ENCODE results near the gene DAND5. TPM values are rescaled to one million over a fixed set of nuclear protein-coding genes. Genes with fewer than 3 reads are reported as not detected.
A peak's percentile ranks its signal among the peaks of the same experiment; 100 is the strongest.
"Not testable (repeated sequence)": the region's sequence is repeated elsewhere in the genome, so short reads cannot be mapped to it uniquely, and the experiment has no call there.

DAND5 gene
- total RNA-seq, 1 donor from 2014 or later: not detected

DNA sequence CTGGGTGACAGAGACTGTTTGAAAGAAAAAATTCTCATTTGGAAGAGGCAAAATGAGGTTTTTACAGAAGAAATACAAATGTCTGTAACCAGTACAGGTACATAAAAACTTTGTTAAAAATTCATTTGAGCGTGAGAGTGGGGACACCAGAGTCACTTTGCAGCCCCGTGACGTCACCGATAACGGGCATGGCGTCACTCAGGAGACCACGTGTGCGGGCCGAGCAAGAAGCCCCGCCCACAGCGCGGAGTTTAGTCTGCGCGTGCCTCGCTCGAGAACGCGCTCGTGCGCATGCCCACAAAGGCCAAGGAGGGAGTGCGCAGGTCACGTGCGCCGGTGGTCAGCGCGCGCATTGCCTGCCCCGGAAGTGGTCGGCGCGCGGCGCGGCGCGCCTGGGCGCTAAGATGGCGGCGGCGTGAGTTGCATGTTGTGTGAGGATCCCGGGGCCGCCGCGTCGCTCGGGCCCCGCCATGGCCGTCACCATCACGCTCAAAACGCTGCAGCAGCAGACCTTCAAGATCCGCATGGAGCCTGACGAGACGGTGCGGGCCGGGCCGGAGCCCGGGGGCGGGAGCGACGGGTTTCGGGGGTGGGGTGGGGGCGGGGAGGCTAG is 23.8 kb upstream of the DAND5 start, which contains the start of gene RAD23A:
Gene RAD23A, plus strand, starts transcription at position 384 of the 613 bp plus-strand sequence. Its CDS starts 87 bp downstream, at position 471.
- DNase-seq (ENCODE audit: low spot score): peak; percentile 97

DNA sequence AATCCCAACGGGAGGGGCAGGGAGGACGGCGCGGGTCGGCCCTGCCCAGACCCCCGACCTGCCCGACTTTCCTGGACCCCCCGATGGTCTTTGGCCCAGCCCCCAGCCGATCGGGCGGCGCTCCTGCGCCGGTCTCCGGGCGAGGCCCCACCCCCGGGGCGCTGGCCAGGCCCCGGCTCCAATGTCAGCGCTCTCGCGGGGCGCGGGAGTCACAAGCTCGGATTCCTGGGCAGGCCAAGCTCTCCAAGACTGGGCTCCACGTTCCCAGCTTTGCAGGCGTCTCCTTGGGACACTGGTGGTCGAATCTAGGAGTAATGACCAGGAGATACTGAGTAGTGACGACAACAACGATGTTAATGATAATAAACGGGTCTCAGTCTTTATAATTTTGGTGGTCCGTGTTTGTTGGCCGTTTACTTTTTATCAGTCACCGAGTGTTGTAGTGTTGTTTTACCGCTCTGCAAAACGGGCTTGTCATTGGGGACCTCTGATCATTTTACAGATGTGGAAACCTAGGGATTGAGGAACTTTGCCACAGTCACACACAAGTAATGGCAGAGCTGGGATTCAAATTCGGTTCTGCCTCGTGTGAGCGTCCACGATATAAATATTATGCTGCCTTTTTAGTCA is 23.2 kb upstream of the DAND5 start:
- peak; percentile 78 for DNase-seq (ENCODE audit: low spot score)

DNA sequence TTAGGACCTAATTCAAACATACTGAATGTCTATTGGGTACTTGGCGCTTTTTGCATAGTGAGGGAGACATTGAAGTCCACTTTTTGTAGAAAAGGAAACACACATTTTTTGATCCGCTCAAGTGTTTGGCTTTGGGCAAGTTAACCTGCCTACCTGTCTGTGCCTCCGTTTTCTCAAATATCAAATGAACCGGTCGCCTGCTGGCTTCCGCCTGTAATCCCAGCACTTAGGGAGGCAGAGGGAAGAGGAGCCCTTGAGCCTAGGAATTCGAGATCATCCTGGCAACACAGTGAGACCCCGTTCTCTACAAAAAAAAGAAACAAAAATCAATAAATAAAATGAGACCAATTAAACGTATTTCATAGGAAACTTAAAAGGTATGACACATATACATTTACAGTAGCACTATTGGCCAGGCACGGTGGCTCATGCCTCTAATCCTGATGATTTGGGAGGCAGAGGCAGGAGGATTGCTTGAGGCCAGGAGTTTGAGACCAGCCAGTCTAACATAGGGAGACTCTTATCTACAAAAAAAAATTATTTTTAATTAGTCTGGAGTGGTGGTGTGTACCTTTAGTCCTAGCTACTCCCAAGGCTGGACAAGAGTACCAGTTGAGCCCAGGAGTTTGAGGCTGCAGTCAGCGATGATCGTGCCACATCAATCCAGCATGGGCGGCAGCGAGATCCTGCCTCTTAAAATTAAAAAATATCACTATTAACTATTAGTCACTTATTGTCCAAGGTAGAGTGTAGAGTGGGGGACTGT is 22.5 kb upstream of the DAND5 start:
- DNase-seq (ENCODE audit: low spot score): no peak

- DNase-seq (ENCODE audit: low spot score): no peak
Measured at GRCh38 chr19:12947702-12948611, 21.4 kb upstream of the DAND5 start.

GRCh38 chr19:12948612-12949362 is 20.6 kb upstream of the DAND5 start:
- DNase-seq (ENCODE audit: low spot score): no peak

- DNase-seq (ENCODE audit: low spot score): no peak
Measured at GRCh38 chr19:12949363-12950283, 19.8 kb upstream of the DAND5 start.

- not testable (repeated sequence) for DNase-seq (ENCODE audit: low spot score)
Measured at GRCh38 chr19:12952050-12952449, 17.3 kb upstream of the DAND5 start.

- DNase-seq (ENCODE audit: low spot score): no peak
Measured at GRCh38 chr19:12952488-12953137, 16.8 kb upstream of the DAND5 start.

DNA sequence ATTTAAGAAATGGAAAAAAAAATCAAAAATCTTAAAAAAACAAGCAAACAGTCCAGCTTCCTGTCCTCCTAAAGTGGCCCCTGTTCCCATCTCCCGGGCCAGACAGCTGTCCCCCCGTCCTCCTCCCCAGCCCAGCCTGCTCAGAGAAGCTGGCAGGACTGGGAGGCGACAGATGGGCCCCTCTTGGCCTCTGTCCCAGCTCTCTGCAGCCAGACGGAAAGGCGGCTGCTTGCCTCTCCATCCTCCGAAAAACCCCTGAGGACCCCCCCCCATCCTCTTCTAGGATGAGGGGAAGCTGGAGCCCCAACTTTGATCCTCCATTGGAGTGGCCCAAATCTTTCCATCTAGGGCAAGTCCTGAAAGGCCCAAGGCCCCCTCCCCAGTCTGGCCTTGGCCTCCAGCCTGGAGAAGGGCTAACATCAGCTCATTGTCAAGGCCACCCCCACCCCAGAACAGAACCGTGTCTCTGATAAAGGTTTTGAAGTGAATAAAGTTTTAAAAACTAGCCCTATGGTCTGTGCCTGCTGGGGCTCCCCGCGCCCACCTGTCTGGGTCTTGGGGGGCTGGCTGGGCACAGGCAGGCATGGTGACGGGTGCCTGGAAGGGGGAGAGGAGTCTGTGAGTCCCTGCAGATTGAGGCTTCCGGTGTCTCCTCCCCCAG is 16.1 kb upstream of the DAND5 start:
- no peak for DNase-seq (ENCODE audit: low spot score)

- no peak for DNase-seq (ENCODE audit: low spot score)
Measured at GRCh38 chr19:12953799-12954611, 15.4 kb upstream of the DAND5 start.

DNA sequence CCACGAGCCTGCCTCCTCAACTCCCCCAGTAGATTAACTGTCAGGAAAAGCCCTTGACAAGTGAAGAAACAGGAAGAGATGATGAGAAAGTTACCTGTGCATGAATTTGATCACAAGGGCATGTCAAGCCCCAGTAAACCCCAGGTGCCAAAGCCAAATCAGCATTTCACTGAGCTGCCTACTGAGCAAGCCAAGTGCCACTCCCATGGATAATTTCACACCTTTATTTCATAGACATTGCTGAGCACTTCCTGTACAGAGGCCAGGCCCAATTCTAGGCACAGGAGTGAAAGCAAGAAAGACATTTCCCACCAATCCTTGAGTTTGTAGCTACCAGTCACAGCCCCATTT is 14.8 kb upstream of the DAND5 start:
- no peak for DNase-seq (ENCODE audit: low spot score)

GRCh38 chr19:12955575-12955974 is 13.8 kb upstream of the DAND5 start:
- not testable (repeated sequence) for DNase-seq (ENCODE audit: low spot score)

DNA sequence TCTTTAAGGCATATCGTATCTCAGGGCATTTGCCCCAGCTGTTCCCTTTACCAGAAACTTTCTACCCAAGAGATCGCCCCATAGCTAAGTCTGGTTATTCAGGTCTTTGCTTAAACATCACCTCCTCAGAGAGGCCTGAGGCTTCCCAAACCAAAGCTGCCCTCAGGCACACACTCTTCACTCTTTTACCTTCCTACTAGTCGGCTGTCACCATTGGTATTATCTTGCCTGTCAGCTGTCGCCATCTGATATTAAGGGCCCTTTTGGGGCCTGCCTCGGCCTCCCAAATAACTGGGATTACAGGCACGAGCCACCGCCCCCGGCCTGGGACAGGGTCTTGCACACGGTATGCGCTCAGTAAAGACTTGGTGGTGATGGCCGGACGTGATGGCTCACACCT is 13.4 kb upstream of the DAND5 start:
- DNase-seq (ENCODE audit: low spot score): no peak

- peak; percentile 77 for DNase-seq (ENCODE audit: low spot score)
Measured at GRCh38 chr19:12956446-12957388, 12.7 kb upstream of the DAND5 start, which contains the start of gene GADD45GIP1. GADD45GIP1 (minus strand) TSS chr19:12957223; CDS start chr19:12957212, 11 bp downstream.

GRCh38 chr19:12957389-12957952 is 11.9 kb upstream of the DAND5 start:
- DNase-seq (ENCODE audit: low spot score): not testable (repeated sequence)

GRCh38 chr19:12959481-12959880 is 9.9 kb upstream of the DAND5 start:
- DNase-seq (ENCODE audit: low spot score): no peak

All from ureter (tissue), 1 donor.